K562 (cell line): Measurements from ENCODE around the gene HDHD3. TPM values are rescaled to one million over a fixed set of nuclear protein-coding genes. Genes with fewer than 3 reads are reported as not detected.

Experiments used
- ATAC-seq: fragments of 200-7000 bp; cut with Tn5 transposase; 3 replicates; pipeline ENCODE4 v1.9.1; 2020; ENCODE audit warnings: moderate library complexity
- BruUV-seq: library from RNA; stranded (reverse); fragments of 400-500 nt; replicated peaks from 2 replicates; lab custom pipeline; 2021; lab: Mats Ljungman, UMichigan
- CTCF ChIA-PET: fragments of 300-600 bp; formaldehyde crosslinking; extraction: SDS; loops from one replicate; lab custom pipeline; 2021; ENCODE audit warnings: low intra/inter-chr PET ratio; lab: Yijun Ruan, JAX
- POLR2A ChIA-PET: fragments of 300-600, 350-650 bp; sonication (Branson Sonifier 250); formaldehyde crosslinking; extraction: SDS; loops from one replicate; lab custom pipeline; 2021; ENCODE audit warnings: antibody characterized with exemption, inconsistent platforms; lab: Yijun Ruan, JAX
- DNase-seq, 4 experiments: peaks; one replicate each; pipeline versions ENCODE4 v3.0.0 to v3.0.0-alpha.2; 2011 to 2018; ENCODE audit warnings: low spot score in 3 of 4, mixed read lengths in 3 of 4; ENCODE audit errors: extremely low read depth in 1 of 4
- FAIRE-seq: peaks from 2 replicates; lab custom pipeline; 2011; peaks lifted over from hg19 to GRCh38; lab: Jason Lieb, UNC
- H2AFZ ChIP-seq: 2 replicates; pipeline ENCODE4 v1.6.0; 2011; ENCODE audit warnings: low read depth, low read length, control low read depth, inconsistent platforms
- H3K27ac ChIP-seq: fragments of 200-600 bp; 3 replicates; pipeline ENCODE4 v1.8.0; 2011; ENCODE audit warnings: low read depth, mild to moderate bottlenecking, control low read depth, inconsistent platforms, low read length, moderate library complexity, mixed read lengths; ENCODE audit errors: extremely low read depth
- H3K27me3 ChIP-seq, 2 experiments: fragments of 300-600 bp in 1 of 2; 2 replicates in 1 of 2; 3 replicates in 1 of 2; pipeline versions ENCODE4 v1.6.0 to v1.8.0; 2011; ENCODE audit warnings: inconsistent platforms in 2 of 2, low read length in 2 of 2, mild to moderate bottlenecking in 1 of 2, mixed read lengths in 1 of 2, moderate library complexity in 1 of 2; ENCODE audit not compliant: control insufficient read depth in 2 of 2, insufficient read depth in 2 of 2
- H3K36me3 ChIP-seq: fragments of 300-600 bp; 3 replicates; pipeline ENCODE4 v1.8.0; 2011; ENCODE audit warnings: mild to moderate bottlenecking, low read length, inconsistent platforms; ENCODE audit not compliant: control insufficient read depth, insufficient read depth
- H3K4me1 ChIP-seq, 2 experiments: fragments of 200-600 bp in 1 of 2; replicated peaks in 1 of 2; 2 replicates in 1 of 2; 3 replicates in 1 of 2; pipeline versions ENCODE4 v1.5.1 to v1.8.0; 2011; ENCODE audit warnings: inconsistent platforms in 2 of 2, low read length in 2 of 2, mild to moderate bottlenecking in 1 of 2, mixed read lengths in 1 of 2, moderate library complexity in 1 of 2; ENCODE audit not compliant: control insufficient read depth in 2 of 2, insufficient read depth in 2 of 2
- H3K4me2 ChIP-seq: 2 replicates; pipeline ENCODE4 v1.6.1; 2011; ENCODE audit warnings: low read length, control low read depth, inconsistent platforms, mixed read lengths; ENCODE audit not compliant: insufficient read depth
- H3K4me3 ChIP-seq: fragments of 200-600 bp; sonication (generic), shearing (Covaris generic); 2 replicates; pipeline ENCODE4 v1.5.1; 2016; ENCODE audit warnings: control low read depth, inconsistent platforms
- H3K79me2 ChIP-seq: fragments of 200-600 bp; 3 replicates; pipeline ENCODE4 v1.8.0; 2011; ENCODE audit warnings: low read length, inconsistent platforms; ENCODE audit not compliant: control insufficient read depth, insufficient read depth
- H3K9ac ChIP-seq, 2 experiments: 2 replicates each; pipeline versions ENCODE4 v1.6.0 to v1.6.1; 2011; ENCODE audit warnings: low read depth in 2 of 2, low read length in 2 of 2, control low read depth in 1 of 2, inconsistent platforms in 1 of 2, mild to moderate bottlenecking in 1 of 2, mixed read lengths in 1 of 2; ENCODE audit not compliant: insufficient read depth in 1 of 2
- H3K9me1 ChIP-seq: one replicate; pipeline ENCODE4 v1.6.0; 2011; ENCODE audit warnings: inconsistent platforms, mild to moderate bottlenecking, low read length, moderate library complexity; ENCODE audit not compliant: control insufficient read depth, insufficient read depth
- H3K9me3 ChIP-seq: replicated peaks from 2 replicates; pipeline ENCODE4 v1.5.1; 2011; ENCODE audit warnings: low read depth, low read length, inconsistent platforms; ENCODE audit not compliant: control insufficient read depth, insufficient read depth
- H4K20me1 ChIP-seq: replicated peaks from 2 replicates; pipeline ENCODE4 v1.6.1; 2011; ENCODE audit warnings: low read length, inconsistent platforms, mixed read lengths; ENCODE audit not compliant: control insufficient read depth, insufficient read depth
- ARHGAP35 ChIP-seq: fragments of 450-650 bp; IDR thresholded peaks from 2 replicates; pipeline ENCODE4 v1.6.1; 2018; ENCODE audit not compliant: partially characterized antibody
- CCAR2 ChIP-seq: fragments of 200-400 bp; formaldehyde crosslinking; IDR thresholded peaks from 2 replicates; pipeline ENCODE4 v1.6.1; 2017; ENCODE audit warnings: mild to moderate bottlenecking, low read depth, low read length
- ETS2 ChIP-seq: IDR thresholded peaks from 2 replicates; pipeline ENCODE4 v1.6.1; 2016; ENCODE audit warnings: borderline replicate concordance, missing genetic modification characterization, mild to moderate bottlenecking, moderate library complexity, missing compliant biosample characterization; ENCODE audit not compliant: poor library complexity, severe bottlenecking
- FOXP1 ChIP-seq: sonication (generic); formaldehyde crosslinking; IDR thresholded peaks from 2 replicates; pipeline ENCODE4 v1.8.0; 2022; ENCODE audit warnings: mild to moderate bottlenecking, missing genetic modification reagents
- GATAD2B ChIP-seq: fragments of 450-650 bp; IDR thresholded peaks from 2 replicates; pipeline ENCODE4 v1.6.1; 2017; ENCODE audit warnings: mild to moderate bottlenecking, borderline replicate concordance
- HEY1 ChIP-seq: fragments of 250-450 bp; sonication (Bioruptor Pico); IDR thresholded peaks from 2 replicates; pipeline ENCODE4 v1.5.0; 2020; ENCODE audit warnings: mild to moderate bottlenecking, moderate library complexity, borderline replicate concordance
- ILK ChIP-seq: fragments of 450-650 bp; IDR thresholded peaks from 2 replicates; pipeline ENCODE4 v1.6.1; 2016; ENCODE audit warnings: missing genetic modification characterization, low read depth, mild to moderate bottlenecking, missing compliant biosample characterization, moderate library complexity, borderline replicate concordance
- KLF13 ChIP-seq: fragments of 450-650 bp; IDR thresholded peaks from 2 replicates; pipeline ENCODE4 v1.6.1; 2016; ENCODE audit warnings: missing genetic modification characterization, low read depth, mild to moderate bottlenecking, missing compliant biosample characterization, moderate library complexity, borderline replicate concordance
- KLF16 ChIP-seq: IDR thresholded peaks from 2 replicates; pipeline ENCODE4 v1.6.1; 2016; ENCODE audit warnings: antibody characterized with exemption
- MED1 ChIP-seq: sonication (generic); formaldehyde crosslinking; IDR thresholded peaks from 2 replicates; pipeline ENCODE4 v1.8.1; 2023; ENCODE audit warnings: missing genetic modification reagents, borderline replicate concordance
- PHB ChIP-seq: fragments of 250-450 bp; sonication (Bioruptor Pico); IDR thresholded peaks from 2 replicates; pipeline ENCODE4 v1.5.0; 2021
- PHTF2 ChIP-seq: fragments of 250-450 bp; sonication (Bioruptor Pico); IDR thresholded peaks from 2 replicates; pipeline ENCODE4 v1.5.0; 2021; ENCODE audit warnings: mild to moderate bottlenecking
- POLR3A ChIP-seq: IDR thresholded peaks from 2 replicates; pipeline ENCODE4 v1.6.1; 2011; ENCODE audit warnings: borderline replicate concordance, mild to moderate bottlenecking, moderate library complexity; ENCODE audit not compliant: insufficient read length, insufficient read depth; ENCODE audit errors: extremely low read depth
- RAD21 ChIP-seq, 2 experiments: fragments of 250-450 bp in 1 of 2; fragments of 450-650 bp in 1 of 2; sonication (Bioruptor Pico) in 1 of 2; formaldehyde crosslinking in 1 of 2; IDR thresholded peaks in 1 of 2; conservative IDR thresholded peaks in 1 of 2; 2 replicates each; pipeline versions ENCODE4 v1.4.0 to v1.8.0; 2020 to 2022; ENCODE audit warnings: mild to moderate bottlenecking in 2 of 2, moderate library complexity in 1 of 2
- TAF1 ChIP-seq: IDR thresholded peaks from 2 replicates; pipeline ENCODE4 v1.6.1; 2011; ENCODE audit warnings: mild to moderate bottlenecking, low read length, moderate library complexity; ENCODE audit not compliant: insufficient read depth, control insufficient read depth, severe bottlenecking; ENCODE audit errors: extremely low read depth
- ZNF707 ChIP-seq: fragments of 250-450 bp; sonication (Bioruptor Pico); conservative IDR thresholded peaks from 2 replicates; pipeline ENCODE4 v1.8.0; 2022; ENCODE audit warnings: inconsistent platforms, mild to moderate bottlenecking, moderate library complexity
- ZSCAN29 ChIP-seq: fragments of 450-650 bp; IDR thresholded peaks from 2 replicates; pipeline ENCODE4 v1.6.1; 2017
- WGBS: fragments of 100-300 bp; shearing (Covaris generic); methylation state at CpG from one replicate; pipeline ENCODE4 v1.1.6; 2016; ENCODE audit warnings: low coverage, mixed read lengths; ENCODE audit not compliant: insufficient coverage; ENCODE audit errors: missing lambda C conversion rate; 5-methylcytosine and 5-hydroxymethylcytosine counted together
- in situ Hi-C: fragments of 300-500 bp; cut with MboI; formaldehyde crosslinking; loops from 4 replicates; pipeline ENCODE4 v1.15.0; 2018; ENCODE audit warnings: inconsistent platforms, mixed read lengths
- intact Hi-C: fragments of 100-400 bp; cut with micrococcal nuclease; formaldehyde crosslinking; loops from 2 replicates; pipeline ENCODE4 v1.14.2; 2022
- polyA plus RNA-seq, 8 experiments: library from polyadenylated mRNA; depleted of rRNA in 4 of 8; stranded (reverse) in 5 of 8; unstranded in 3 of 8; fragments of >200 nt; fragmentation: Nextera tagmentation in 2 of 8; fragmentation: Illumina TruSeq in 1 of 8; extraction: Ambion mirVana in 2 of 8; extraction: Trizol in 1 of 8; gene quantifications; 2 replicates each; pipeline versions ENCODE4 v1.2.1 to v1.2.3, GENCODE V29; 2011 to 2014; ENCODE audit warnings: inconsistent platforms in 1 of 8, missing spikeins in 1 of 8
- total RNA-seq, 7 experiments: library from RNA; depleted of rRNA in 6 of 7; stranded (reverse); fragments of >200 nt in 6 of 7; fragmentation: Illumina TruSeq in 2 of 7; extraction: Trizol in 2 of 7; gene quantifications; 2 replicates each; pipeline versions ENCODE4 v1.2.1 to v1.2.3, GENCODE V29; 2011 to 2021; ENCODE audit warnings: low replicate concordance in 1 of 7
- TF ChIP-seq, protein P1 (sequence below): sonication (generic); formaldehyde crosslinking; IDR thresholded peaks from 2 replicates; pipeline ENCODE4 v1.8.0; 2022; ENCODE audit warnings: mild to moderate bottlenecking, missing genetic modification reagents
- TF ChIP-seq, protein P2 (sequence below): sonication (generic); formaldehyde crosslinking; IDR thresholded peaks from 2 replicates; pipeline ENCODE4 v1.8.0; 2022; ENCODE audit warnings: missing genetic modification reagents, mild to moderate bottlenecking, borderline replicate concordance
- TF ChIP-seq, protein P3 (sequence below): fragments of 250-450 bp; sonication (Bioruptor Pico); IDR thresholded peaks from 2 replicates; pipeline ENCODE4 v1.4.0; 2020; ENCODE audit warnings: mild to moderate bottlenecking, moderate library complexity, borderline replicate concordance

Gene HDHD3
- total and polyA plus RNA-seq, 9 of the 15 experiments (the other 6 are each of a cell fraction or from before 2014, with no cell fraction given), result 1.1 to 19.1 (median 10.9) TPM

DNA sequence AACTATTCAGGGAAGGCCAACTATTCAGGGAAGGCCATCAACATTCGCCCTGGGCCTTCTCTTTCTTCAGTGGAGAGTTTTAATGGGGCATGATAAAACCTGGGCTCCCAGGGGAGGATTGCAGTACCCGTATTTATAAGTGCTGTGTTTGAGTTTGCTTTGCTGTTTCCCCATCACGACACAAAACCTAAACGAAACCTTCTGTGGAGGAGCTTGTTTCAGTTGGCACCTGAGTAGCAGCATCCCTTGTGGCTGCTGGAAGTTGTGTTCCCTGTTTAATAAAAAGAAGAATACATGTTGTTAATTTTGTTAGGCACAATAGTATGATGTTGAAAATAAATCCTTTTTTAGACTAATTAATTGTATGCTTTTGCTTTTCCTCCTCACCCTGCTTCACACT is 45.0 kb downstream of the HDHD3 start:
- Histone ChIP-seq H3K4me2 (no peak overlapping the region), H3K9ac (no peak overlapping the region), H3K4me3 (no peak overlapping the region), H2AFZ (0 out of 2 replicates have a peak overlapping the region, but pooled peaks have one; percentile 2), H3K27me3 (no peaks in the 10 kb centered on the region), H3K27ac (no peak overlapping the region), H3K79me2 (no peaks in the 10 kb centered on the region), H3K9me1 (no peaks in the 10 kb centered on the region), H3K4me1 (peaks cover 0 to 6% of the 10 kb centered on the region in 2 experiments; a peak in 1 of 5 replicates), H4K20me1 (no peaks in the 10 kb centered on the region), H3K36me3 (no peaks in the 10 kb centered on the region), H3K9me3 (no peaks in the 10 kb centered on the region)
- ChIA-PET POLR2A (interaction anchor here (0.6 to 1.5 kb wide), 2 partner anchors 8 to 78 kb away, joined by 3 to 7 read pairs; partner anchors contain the start of genes POLE3 and WDR31), CTCF (no interaction called here)
- no peak for TF ChIP-seq MED1 (CRISPR knock-in tag)
- no peak for TF ChIP-seq ARHGAP35
- TF ChIP-seq CCAR2, result no peak
- no peak for TF ChIP-seq GATAD2B
- TF ChIP-seq RAD21 (CRISPR knock-in tag; conservative IDR thresholded peaks at IDR 0.05 in 1 of 2, IDR thresholded peaks at IDR 0.05 in 1 of 2), result no peak
- TF ChIP-seq HEY1 (CRISPR knock-in tag), result no peak
- TF ChIP-seq, protein P1, sequence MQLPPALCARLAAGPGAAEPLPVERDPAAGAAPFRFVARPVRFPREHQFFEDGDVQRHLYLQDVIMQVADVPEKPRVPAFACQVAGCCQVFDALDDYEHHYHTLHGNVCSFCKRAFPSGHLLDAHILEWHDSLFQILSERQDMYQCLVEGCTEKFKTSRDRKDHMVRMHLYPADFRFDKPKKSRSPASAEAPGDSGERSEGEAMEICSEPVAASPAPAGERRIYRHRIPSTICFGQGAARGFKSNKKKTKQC (CRISPR knock-in tag), result no peak
- TF ChIP-seq, protein P2, sequence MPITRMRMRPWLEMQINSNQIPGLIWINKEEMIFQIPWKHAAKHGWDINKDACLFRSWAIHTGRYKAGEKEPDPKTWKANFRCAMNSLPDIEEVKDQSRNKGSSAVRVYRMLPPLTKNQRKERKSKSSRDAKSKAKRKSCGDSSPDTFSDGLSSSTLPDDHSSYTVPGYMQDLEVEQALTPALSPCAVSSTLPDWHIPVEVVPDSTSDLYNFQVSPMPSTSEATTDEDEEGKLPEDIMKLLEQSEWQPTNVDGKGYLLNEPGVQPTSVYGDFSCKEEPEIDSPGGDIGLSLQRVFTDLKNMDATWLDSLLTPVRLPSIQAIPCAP (CRISPR knock-in tag), result no peak
- no peak for TF ChIP-seq KLF13 (tag)
- no peak for TF ChIP-seq PHB
- TF ChIP-seq ETS2 (tag), result no peak
- TF ChIP-seq KLF16, result no peak
- TF ChIP-seq ILK (tag), result no peak
- TF ChIP-seq, protein P3, sequence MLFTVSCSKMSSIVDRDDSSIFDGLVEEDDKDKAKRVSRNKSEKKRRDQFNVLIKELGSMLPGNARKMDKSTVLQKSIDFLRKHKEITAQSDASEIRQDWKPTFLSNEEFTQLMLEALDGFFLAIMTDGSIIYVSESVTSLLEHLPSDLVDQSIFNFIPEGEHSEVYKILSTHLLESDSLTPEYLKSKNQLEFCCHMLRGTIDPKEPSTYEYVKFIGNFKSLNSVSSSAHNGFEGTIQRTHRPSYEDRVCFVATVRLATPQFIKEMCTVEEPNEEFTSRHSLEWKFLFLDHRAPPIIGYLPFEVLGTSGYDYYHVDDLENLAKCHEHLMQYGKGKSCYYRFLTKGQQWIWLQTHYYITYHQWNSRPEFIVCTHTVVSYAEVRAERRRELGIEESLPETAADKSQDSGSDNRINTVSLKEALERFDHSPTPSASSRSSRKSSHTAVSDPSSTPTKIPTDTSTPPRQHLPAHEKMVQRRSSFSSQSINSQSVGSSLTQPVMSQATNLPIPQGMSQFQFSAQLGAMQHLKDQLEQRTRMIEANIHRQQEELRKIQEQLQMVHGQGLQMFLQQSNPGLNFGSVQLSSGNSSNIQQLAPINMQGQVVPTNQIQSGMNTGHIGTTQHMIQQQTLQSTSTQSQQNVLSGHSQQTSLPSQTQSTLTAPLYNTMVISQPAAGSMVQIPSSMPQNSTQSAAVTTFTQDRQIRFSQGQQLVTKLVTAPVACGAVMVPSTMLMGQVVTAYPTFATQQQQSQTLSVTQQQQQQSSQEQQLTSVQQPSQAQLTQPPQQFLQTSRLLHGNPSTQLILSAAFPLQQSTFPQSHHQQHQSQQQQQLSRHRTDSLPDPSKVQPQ (CRISPR knock-in tag), result no peak
- TF ChIP-seq PHTF2, result no peak
- no peak for TF ChIP-seq ZSCAN29
- no peak for TF ChIP-seq POLR3A
- no peak for TF ChIP-seq ZNF707 (CRISPR knock-in tag)
- TF ChIP-seq FOXP1 (CRISPR knock-in tag), result no peak
- no peak for TF ChIP-seq TAF1
- WGBS, result 28% methylated on average over 4 of the region's 4 CpGs
- intact Hi-C loops (no loop called here), in situ Hi-C loops (no loop called here)
- BruUV-seq, result no TSS peak
- DNase-seq (no peak), FAIRE-seq (no peak), ATAC-seq (no peak)
